ENCODE measurements around the gene PCDH18.
"Not testable (repeated sequence)": the region's sequence is repeated elsewhere in the genome, so short reads cannot be mapped to it uniquely, and the experiment has no call there.

Gene PCDH18

GRCh38 chr4:137531986-137532868, at the start of gene PCDH18:
Gene PCDH18 (minus strand): TSS chr4:137532494. CDS start chr4:137532088, 406 bp downstream.
- no peak for DNase-seq (ENCODE audit: low read depth)

GRCh38 chr4:137576446-137576845, 44.2 kb upstream of the PCDH18 start:
- DNase-seq (ENCODE audit: low read depth) = no peak

DNA sequence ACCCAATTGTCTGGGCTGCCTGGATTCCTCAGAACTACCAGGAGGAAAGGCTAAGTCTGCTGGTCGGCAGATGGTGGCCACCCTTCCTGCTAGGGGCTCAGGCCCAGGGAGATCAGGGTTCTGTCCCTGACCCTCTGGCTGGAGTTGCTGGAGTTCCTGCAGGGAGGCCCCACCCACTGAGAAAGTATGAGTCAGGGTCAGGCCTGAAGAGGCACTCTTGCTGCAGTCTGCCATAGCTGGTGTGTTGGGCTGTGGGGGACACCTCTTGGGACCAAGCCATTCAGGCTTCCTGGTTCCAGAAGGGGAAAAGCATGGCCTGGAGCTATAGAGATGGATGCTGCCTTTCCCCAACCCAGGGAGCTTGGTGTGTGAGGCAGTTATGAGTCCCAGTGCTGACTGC, 40.4 kb upstream of the PCDH18 start:
- no peak for DNase-seq (ENCODE audit: low read depth)

DNA sequence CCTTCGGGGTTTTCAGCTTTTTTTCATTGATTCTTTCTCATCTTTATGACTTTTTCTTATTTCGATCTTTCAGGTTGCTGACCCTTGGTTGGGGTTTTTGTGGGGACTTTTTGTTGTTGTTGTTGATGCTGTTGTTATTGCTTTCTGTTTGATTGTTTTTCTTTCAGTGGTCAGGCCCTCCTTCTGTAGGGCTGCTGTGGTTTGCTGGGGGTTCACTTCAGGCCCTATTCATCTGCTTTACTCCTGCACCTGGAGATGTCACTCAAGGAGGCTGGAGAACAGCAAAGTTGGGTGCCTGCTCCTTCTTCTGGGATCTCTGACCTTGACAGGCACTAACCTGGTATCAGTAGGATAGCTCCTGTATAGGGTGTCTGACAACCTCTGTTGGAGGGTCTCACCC, 39.9 kb upstream of the PCDH18 start:
- DNase-seq (ENCODE audit: low read depth) = no peak

DNA sequence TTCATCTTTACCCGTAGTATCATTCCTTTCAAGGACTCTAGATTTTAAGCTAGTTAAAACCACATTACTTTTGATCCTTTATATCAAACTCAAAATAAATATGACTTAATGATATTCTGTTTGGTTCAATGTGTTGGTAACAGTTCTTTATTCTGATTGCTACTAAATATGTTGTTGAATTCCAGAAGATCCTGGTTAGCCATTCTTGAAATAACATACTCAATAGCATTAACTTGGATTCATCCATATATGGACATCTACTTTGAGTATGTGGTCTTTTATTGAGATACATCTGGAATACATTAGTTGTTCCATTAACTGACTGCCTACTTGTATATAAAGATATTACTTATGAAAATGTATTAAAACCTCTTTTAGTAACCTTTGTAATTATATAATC, 27.5 kb upstream of the PCDH18 start:
- DNase-seq (ENCODE audit: low read depth) = no peak

- DNase-seq (ENCODE audit: low read depth) = no peak
Measured at GRCh38 chr4:137558951-137559350, 26.7 kb upstream of the PCDH18 start.

DNA sequence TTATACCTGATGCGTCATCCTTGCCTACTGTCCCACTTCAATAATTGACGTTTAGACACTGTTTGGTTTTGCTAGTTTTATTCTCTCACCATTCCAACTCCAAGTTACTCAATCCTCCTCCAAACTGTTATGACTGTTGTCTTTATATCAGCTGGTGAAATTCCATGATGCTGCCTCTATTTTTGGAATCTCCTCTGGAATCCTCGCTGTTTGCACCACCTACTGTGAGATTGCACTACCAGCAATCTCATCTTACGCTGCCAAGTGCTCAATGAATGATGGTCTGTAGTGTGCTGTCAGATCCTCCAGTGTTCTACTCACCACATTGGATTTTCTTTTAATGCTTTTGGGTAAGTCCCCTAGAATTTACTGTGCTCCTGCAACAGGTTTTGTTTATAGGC, 13.2 kb upstream of the PCDH18 start:
- DNase-seq (ENCODE audit: low read depth) = no peak

- DNase-seq (ENCODE audit: low read depth) = no peak
Measured at GRCh38 chr4:137543648-137544047, 11.4 kb upstream of the PCDH18 start.

DNA sequence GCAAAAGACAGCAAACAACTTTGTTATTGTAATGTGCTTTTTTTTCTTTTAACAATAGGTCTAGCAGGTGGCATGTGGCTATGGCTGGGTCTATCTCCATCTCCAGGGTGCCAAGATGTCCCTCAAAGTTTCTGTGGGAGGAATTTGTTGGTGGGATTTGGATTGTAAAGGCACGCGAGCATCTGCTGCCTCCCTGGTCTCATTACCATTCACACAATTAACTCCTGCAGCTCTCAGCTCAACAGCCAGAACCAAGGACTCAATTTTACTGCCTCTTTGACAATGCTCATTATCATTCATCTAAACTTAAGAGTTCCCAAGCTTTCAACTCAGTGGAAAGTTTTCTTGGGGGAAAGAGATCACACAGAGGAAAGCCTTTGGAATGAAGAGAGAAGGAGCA, 10.9 kb upstream of the PCDH18 start:
- DNase-seq (ENCODE audit: low read depth) = no peak

GRCh38 chr4:137541876-137542646, 9.8 kb upstream of the PCDH18 start:
- no peak for DNase-seq (ENCODE audit: low read depth)

DNA sequence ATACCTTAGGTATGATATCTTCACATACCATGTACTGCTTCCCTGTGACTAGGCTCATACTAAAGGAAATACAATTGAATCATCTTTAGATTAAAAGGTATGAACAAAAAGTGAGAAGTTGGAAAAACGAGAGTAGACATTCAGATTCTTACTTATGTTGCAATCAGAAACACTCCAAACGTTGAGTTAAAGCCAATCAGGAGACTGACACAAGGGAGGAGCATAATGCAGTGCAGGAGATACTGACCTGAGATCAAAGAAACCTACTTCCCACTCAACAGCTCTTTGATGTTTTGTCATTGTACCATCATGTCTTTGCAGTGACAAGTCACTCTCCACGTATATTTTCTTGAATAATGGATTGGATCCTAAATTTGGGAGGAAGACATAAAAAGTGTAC, 8.9 kb upstream of the PCDH18 start:
- DNase-seq (ENCODE audit: low read depth) = no peak

GRCh38 chr4:137540356-137540755, 8.1 kb upstream of the PCDH18 start:
- no peak for DNase-seq (ENCODE audit: low read depth)

DNA sequence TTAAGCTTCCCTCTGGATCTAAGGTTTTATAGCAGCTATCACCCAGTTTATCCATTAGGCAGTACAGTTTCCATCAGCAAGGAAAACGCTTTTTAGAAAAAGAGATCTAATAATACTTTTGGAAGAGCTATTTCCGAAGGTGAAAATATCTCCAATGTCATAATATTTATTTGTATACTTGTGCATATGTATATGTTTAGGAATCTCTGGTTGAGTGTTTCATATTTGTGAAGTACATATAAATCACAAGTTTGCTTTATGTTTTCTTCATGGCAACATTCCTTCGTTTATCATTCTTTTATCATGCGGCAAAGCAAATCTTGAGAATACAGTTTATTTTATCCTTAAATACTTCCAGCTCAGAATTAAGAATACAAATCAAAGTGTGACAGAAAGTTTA, 6.2 kb upstream of the PCDH18 start:
- no peak for DNase-seq (ENCODE audit: low read depth)

GRCh38 chr4:137537807-137538206, 5.5 kb upstream of the PCDH18 start:
- DNase-seq (ENCODE audit: low read depth) = not testable (repeated sequence)

GRCh38 chr4:137536789-137537561, 4.7 kb upstream of the PCDH18 start:
- no peak for DNase-seq (ENCODE audit: low read depth)

DNA sequence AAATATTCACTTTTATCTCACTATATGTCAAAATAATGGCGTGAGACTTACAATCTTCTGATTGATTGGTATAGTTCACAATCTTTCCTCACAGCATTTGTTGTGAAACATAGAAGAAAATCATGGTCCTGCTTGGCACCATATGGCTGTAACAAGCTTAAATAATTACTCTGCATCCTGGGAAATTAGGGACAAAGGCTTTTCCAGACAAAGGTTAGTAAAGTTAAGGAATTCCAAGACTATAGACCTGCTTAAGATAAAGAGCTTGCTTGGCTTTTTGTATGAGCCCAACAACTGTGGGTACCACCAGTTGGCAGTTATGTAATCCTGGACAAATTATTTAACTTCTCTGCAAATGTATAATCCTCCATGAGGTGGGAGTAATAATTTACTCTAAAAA, 3.4 kb upstream of the PCDH18 start:
- DNase-seq (ENCODE audit: low read depth) = no peak

DNA sequence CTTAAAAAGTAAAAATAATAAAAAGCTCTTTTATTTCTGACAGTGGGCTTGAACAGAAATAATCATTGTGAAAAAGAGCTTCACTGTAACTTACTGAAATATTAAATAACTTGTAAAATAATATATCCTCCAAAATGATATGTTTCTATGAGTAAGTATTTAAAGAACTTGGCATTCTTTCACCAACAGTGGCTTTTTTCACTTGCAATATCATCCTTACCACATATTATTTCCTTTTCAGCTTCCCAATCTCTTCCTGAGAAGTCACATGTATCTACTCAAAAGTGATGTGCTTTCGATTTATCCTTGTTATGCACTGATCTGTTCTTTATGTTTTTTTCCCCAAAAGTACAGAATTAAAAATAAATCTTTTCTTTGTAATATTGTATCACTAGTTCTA, 2.2 kb upstream of the PCDH18 start:
- DNase-seq (ENCODE audit: low read depth) = no peak

GRCh38 chr4:137533855-137534254, 1.6 kb upstream of the PCDH18 start:
- DNase-seq (ENCODE audit: low read depth) = no peak

- no peak for DNase-seq (ENCODE audit: low read depth)
Measured at GRCh38 chr4:137532869-137533236, 559 bp upstream of the PCDH18 start.

- no peak for DNase-seq (ENCODE audit: low read depth)
Measured at GRCh38 chr4:137531168-137531985, 917 bp downstream of the PCDH18 start.

- DNase-seq (ENCODE audit: low read depth) = no peak
Measured at GRCh38 chr4:137530176-137530575, 2.1 kb downstream of the PCDH18 start.

DNA sequence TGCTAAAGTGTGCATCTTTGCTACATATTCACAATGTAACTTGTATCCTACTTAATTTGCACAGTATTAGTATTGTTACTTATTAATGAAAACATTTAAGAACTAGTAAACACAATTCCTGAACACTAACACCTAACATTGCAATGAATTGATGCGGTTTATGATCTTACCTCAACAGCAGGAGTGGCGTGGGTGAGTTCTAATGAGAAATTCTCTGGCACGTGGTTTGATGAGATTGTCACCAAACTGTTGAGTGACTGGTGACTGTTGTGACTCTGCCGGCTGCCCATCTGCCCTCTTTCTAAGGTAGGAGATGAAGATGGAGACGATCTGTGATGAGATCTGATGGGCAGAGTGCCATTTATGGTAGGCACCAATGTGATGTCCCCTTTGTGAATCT, 2.9 kb downstream of the PCDH18 start:
- DNase-seq (ENCODE audit: low read depth) = no peak
